OCI-LY7 (cell line): ENCODE measurements around the gene RANBP17. TPM values are rescaled to one million over a fixed set of nuclear protein-coding genes. Genes with fewer than 3 reads are reported as not detected.
"Not testable (repeated sequence)": the region's sequence is repeated elsewhere in the genome, so short reads cannot be mapped to it uniquely, and the experiment has no call there.

Experiments used
- BruUV-seq: library from RNA; stranded (reverse); fragments of 400-500 nt; replicated peaks from 2 replicates; lab custom pipeline; 2021; lab: Mats Ljungman, UMichigan
- CTCF ChIA-PET: fragments of 300-600 bp; sonication (Branson Sonifier 250); formaldehyde crosslinking; loops from one replicate; lab custom pipeline; 2022; ENCODE audit warnings: antibody characterized with exemption; ENCODE audit not compliant: unreplicated experiment; lab: Charles Lee
- POLR2A ChIA-PET: fragments of 300-600 bp; sonication (Branson Sonifier 250); formaldehyde crosslinking; loops from one replicate; lab custom pipeline; 2022; ENCODE audit warnings: antibody characterized with exemption; lab: Charles Lee
- DNase-seq: peaks from one replicate; pipeline ENCODE4 v3.0.0-alpha.2; 2015; ENCODE audit warnings: low spot score
- H2AFZ ChIP-seq: fragments of 200-600 bp; sonication (generic), shearing (Covaris generic); 2 replicates; pipeline ENCODE4 v1.6.1; 2014; ENCODE audit warnings: mild to moderate bottlenecking, antibody characterized with exemption, low read length, moderate library complexity
- H3K27ac ChIP-seq: fragments of 200-600 bp; sonication (generic); 2 replicates; pipeline ENCODE4 v1.5.1; 2014; ENCODE audit warnings: mixed run types, low read depth, mild to moderate bottlenecking, moderate library complexity, low read length, inconsistent platforms; ENCODE audit not compliant: poor library complexity, severe bottlenecking
- H3K36me3 ChIP-seq: fragments of 200-600 bp; sonication (generic); 2 replicates; pipeline ENCODE4 v1.6.1; 2014; ENCODE audit warnings: mild to moderate bottlenecking, antibody characterized with exemption, low read length, moderate library complexity, mixed read lengths; ENCODE audit not compliant: insufficient read depth
- H3K4me1 ChIP-seq: fragments of 200-600 bp; sonication (generic); 2 replicates; pipeline ENCODE4 v1.5.1; 2014; ENCODE audit warnings: mild to moderate bottlenecking, low read length; ENCODE audit not compliant: insufficient read depth, poor library complexity, severe bottlenecking
- H3K4me2 ChIP-seq: fragments of 200-600 bp; sonication (generic); 2 replicates; pipeline ENCODE4 v1.6.1; 2014; ENCODE audit warnings: mild to moderate bottlenecking, low read length
- H3K4me3 ChIP-seq: fragments of 200-600 bp; sonication (generic); 2 replicates; pipeline ENCODE4 v1.5.1; 2014; ENCODE audit warnings: mild to moderate bottlenecking, low read depth, low read length; ENCODE audit not compliant: poor library complexity, severe bottlenecking
- H3K79me2 ChIP-seq: fragments of 200-600 bp; sonication (generic); 2 replicates; pipeline ENCODE4 v1.6.1; 2016; ENCODE audit warnings: low read depth, mild to moderate bottlenecking, low read length, moderate library complexity, mixed read lengths; ENCODE audit not compliant: insufficient read depth
- H3K9me2 ChIP-seq: fragments of 200-600 bp; sonication (generic); 2 replicates; pipeline ENCODE4 v1.6.1; 2016; ENCODE audit warnings: mild to moderate bottlenecking, low read length, mixed read lengths; ENCODE audit not compliant: insufficient read depth
- H3K9me3 ChIP-seq: fragments of 200-600 bp; sonication (generic); 2 replicates; pipeline ENCODE4 v1.6.1; 2014; ENCODE audit warnings: mild to moderate bottlenecking, mixed run types, low read length, mixed read lengths
- H4K20me1 ChIP-seq: fragments of 200-600 bp; sonication (generic); 2 replicates; pipeline ENCODE4 v1.6.1; 2014; ENCODE audit warnings: mild to moderate bottlenecking, antibody characterized with exemption, low read length, moderate library complexity, mixed read lengths; ENCODE audit not compliant: insufficient read depth
- EZH2phosphoT487 ChIP-seq: fragments of 200-600 bp; sonication (generic); IDR thresholded peaks from 2 replicates; pipeline ENCODE4 v1.6.1; 2018; ENCODE audit warnings: low read depth, borderline replicate concordance, mild to moderate bottlenecking, mixed run types, antibody characterized with exemption, low read length, moderate library complexity, mixed read lengths
- intact Hi-C: fragments of 100-400 bp; cut with micrococcal nuclease; formaldehyde crosslinking; loops from one replicate; pipeline ENCODE4 v1.10.0; 2022; ENCODE audit not compliant: unreplicated experiment
- total RNA-seq, 2 experiments: library from RNA; depleted of rRNA in 1 of 2; stranded (reverse); fragments of >200 nt in 1 of 2; shearing (Covaris generic) in 1 of 2; gene quantifications; 2 replicates each; pipeline ENCODE4 v1.2.3, GENCODE V29; 2014 to 2022
- TF ChIP-seq, protein P1 (sequence below): fragments of 200-600 bp; sonication (generic); conservative IDR thresholded peaks from 2 replicates; pipeline ENCODE4 v1.5.1; 2014; ENCODE audit warnings: mild to moderate bottlenecking, antibody characterized with exemption, low read length, moderate library complexity, mixed read lengths

RANBP17 gene
- total RNA-seq, 2 experiments from 2014 or later, result not detected

DNA sequence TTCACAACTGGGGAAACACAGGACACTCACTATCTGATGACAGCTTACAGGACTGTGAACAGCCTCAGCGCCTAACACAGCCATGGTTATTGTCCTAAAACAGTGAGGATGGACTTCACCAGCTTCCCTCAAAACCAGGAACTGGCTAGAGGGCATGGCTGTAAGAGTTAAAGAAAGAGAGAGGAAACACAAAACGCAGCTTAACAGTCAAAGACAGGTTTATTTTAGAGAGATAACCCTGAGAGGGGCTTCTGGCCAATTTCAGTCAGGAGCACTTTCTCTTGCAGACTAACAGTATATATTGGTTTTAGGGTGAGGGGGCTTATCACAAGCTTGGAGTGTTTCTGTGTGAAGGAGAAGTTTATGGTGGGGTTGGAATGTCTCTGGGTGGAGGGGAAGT, 35.7 kb upstream of the RANBP17 start:
- no peaks in the 10 kb centered on the region for H4K20me1 ChIP-seq
- CTCF ChIA-PET, result no interaction called here
- BruUV-seq, result no TSS peak

DNA sequence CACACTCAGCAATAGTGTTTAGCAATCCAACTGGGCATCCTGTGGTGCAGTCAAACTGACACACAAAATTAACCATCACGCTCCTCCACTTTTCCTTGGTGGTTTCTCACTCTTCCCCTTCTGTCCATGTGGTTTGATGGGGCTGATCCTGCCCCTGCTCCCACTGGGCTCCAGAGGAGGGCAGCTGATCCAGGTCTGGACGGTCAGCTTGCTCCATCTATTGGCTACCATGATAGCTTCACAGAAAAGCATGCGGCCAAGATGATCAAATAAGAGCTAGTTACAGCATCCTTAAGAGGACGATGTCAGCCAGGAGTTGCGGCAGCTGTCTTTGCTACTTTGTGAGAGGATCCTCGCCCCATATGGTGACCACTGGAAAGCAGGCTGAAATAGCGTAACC, 29.6 kb upstream of the RANBP17 start:
- H3K36me3 ChIP-seq, result no peaks in the 10 kb centered on the region
- no peak overlapping the region for H3K4me2 ChIP-seq
- H3K4me3 ChIP-seq, result no peak overlapping the region
- no TSS peak for BruUV-seq
- no peak for DNase-seq
- intact Hi-C loops, result no loop called here
- H3K9me2 ChIP-seq, result no peaks in the 10 kb centered on the region
- ChIA-PET POLR2A (no interaction called here), CTCF (no interaction called here)
- H3K9me3 ChIP-seq, result no peaks in the 10 kb centered on the region
- H2AFZ ChIP-seq, result no peak overlapping the region
- no peaks in the 10 kb centered on the region for H4K20me1 ChIP-seq
- H3K79me2 ChIP-seq, result no peaks in the 10 kb centered on the region
- TF ChIP-seq, protein P1, sequence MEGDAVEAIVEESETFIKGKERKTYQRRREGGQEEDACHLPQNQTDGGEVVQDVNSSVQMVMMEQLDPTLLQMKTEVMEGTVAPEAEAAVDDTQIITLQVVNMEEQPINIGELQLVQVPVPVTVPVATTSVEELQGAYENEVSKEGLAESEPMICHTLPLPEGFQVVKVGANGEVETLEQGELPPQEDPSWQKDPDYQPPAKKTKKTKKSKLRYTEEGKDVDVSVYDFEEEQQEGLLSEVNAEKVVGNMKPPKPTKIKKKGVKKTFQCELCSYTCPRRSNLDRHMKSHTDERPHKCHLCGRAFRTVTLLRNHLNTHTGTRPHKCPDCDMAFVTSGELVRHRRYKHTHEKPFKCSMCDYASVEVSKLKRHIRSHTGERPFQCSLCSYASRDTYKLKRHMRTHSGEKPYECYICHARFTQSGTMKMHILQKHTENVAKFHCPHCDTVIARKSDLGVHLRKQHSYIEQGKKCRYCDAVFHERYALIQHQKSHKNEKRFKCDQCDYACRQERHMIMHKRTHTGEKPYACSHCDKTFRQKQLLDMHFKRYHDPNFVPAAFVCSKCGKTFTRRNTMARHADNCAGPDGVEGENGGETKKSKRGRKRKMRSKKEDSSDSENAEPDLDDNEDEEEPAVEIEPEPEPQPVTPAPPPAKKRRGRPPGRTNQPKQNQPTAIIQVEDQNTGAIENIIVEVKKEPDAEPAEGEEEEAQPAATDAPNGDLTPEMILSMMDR, result no peak
- no peak for TF ChIP-seq EZH2phosphoT487
- H3K4me1 ChIP-seq, result no peaks in the 10 kb centered on the region
- no peak overlapping the region for H3K27ac ChIP-seq

More for the DNA sequence above, 35.7 kb upstream of the RANBP17 start:
- H3K4me3 ChIP-seq, result no peak overlapping the region
- H3K4me1 ChIP-seq, result no peaks in the 10 kb centered on the region
- DNase-seq, result no peak
- H3K27ac ChIP-seq, result no peak overlapping the region
- H3K9me3 ChIP-seq, result no peaks in the 10 kb centered on the region
- no peaks in the 10 kb centered on the region for H3K36me3 ChIP-seq
- intact Hi-C loops, result no loop called here
- no peak overlapping the region for H2AFZ ChIP-seq
- no peak overlapping the region for H3K4me2 ChIP-seq
- POLR2A ChIA-PET, result no interaction called here
- no peaks in the 10 kb centered on the region for H3K9me2 ChIP-seq
- TF ChIP-seq, protein P1, result no peak
- TF ChIP-seq EZH2phosphoT487, result no peak
- no peaks in the 10 kb centered on the region for H3K79me2 ChIP-seq

DNA sequence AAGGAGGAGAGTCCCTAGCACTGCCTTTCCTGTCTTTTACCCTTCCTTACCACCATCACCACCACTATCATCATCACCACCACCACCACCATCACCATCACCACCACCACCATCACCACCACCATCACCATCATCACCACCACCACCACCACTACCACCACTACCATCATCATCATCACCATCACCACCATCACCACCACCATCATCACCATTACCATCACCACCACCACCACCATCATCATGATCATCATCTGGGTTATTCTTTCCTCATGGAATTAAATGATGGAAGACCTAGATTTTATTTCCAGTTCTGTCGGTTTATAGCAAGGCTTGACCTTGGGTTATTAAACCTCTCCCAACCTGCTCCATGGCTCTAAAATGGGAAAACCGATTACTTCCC, 27.8 kb upstream of the RANBP17 start:
- H3K9me3 ChIP-seq, CTCF ChIA-PET, H3K27ac ChIP-seq, H3K79me2 ChIP-seq, H3K4me2 ChIP-seq, H3K4me1 ChIP-seq, H3K36me3 ChIP-seq, H3K4me3 ChIP-seq, BruUV-seq, H3K9me2 ChIP-seq, POLR2A ChIA-PET, intact Hi-C loops, H4K20me1 ChIP-seq, DNase-seq, H2AFZ ChIP-seq: not testable (repeated sequence)
